ENCODE data around the gene PITX2. TPM values are rescaled to one million over a fixed set of nuclear protein-coding genes. Genes with fewer than 3 reads are reported as not detected.

The PITX2 gene
- total and polyA plus RNA-seq, 2 of the 8 experiments (the other 6 are each of a cell fraction or from before 2014, with no cell fraction given) = 0.09 to 0.67 TPM

- Histone ChIP-seq H3K79me2 (ENCODE audit: control insufficient read depth in 1 of 2, insufficient read depth in 2 of 2, low read length in 2 of 2) (no peaks in the 10 kb centered on the region), H2BK5ac (ENCODE audit: low read depth, low read length) (no peak overlapping the region), H3K18ac (ENCODE audit: extremely low read depth, low read length) (no peak overlapping the region), H2BK20ac (ENCODE audit: low read length) (no peak overlapping the region), H3K23ac (ENCODE audit: insufficient read length) (no peak overlapping the region), H3K23me2 (ENCODE audit: low read depth, low read length) (peaks cover 19% of the 10 kb centered on the region), H4K20me1 (replicated peaks in 1 of 2; ENCODE audit: control insufficient read depth in 1 of 2, insufficient read depth in 2 of 2, low read length in 2 of 2) (peaks cover 3 to 22% of the 10 kb centered on the region in 2 experiments), H2BK12ac (ENCODE audit: low read depth, low read length) (no peak overlapping the region), H3K4me1 (replicated peaks in 1 of 4; ENCODE audit: control insufficient read depth in 3 of 4, insufficient read depth in 4 of 4, low read length in 3 of 4) (peaks cover 0 to 29% (median 15%) of the 10 kb centered on the region in 4 experiments; a peak in 6 of 7 replicates), H3K4ac (replicated peaks; ENCODE audit: insufficient read length, low read depth, low read length) (no peak overlapping the region), H2BK15ac (ENCODE audit: low read length) (no peak overlapping the region), H3K36me3 (ENCODE audit: control insufficient read depth in 2 of 4, insufficient read depth in 4 of 4, low read length in 3 of 4) (no peaks in the 10 kb centered on the region; a peak in 1 of 8 replicates), H3K4me2 (ENCODE audit: insufficient read depth in 1 of 2, low read depth in 2 of 2, low read length in 2 of 2) (peak overlapping the region; percentile 57 to 65), H3K79me1 (ENCODE audit: low read depth, low read length) (no peaks in the 10 kb centered on the region), H3K56ac (replicated peaks; ENCODE audit: insufficient read length, low read depth, low read length) (no peak overlapping the region), H3K9ac (replicated peaks in 1 of 4; ENCODE audit: extremely low read depth in 1 of 4, low read depth in 3 of 4, low read length in 3 of 4) (no peak overlapping the region), H4K91ac (replicated peaks; ENCODE audit: insufficient read length, low read length) (no peak overlapping the region), H2AFZ (ENCODE audit: low read length) (no peak overlapping the region), H4K8ac (ENCODE audit: extremely low read depth, insufficient read depth, low read length) (no peak overlapping the region), H3K14ac (ENCODE audit: insufficient read length) (no peak overlapping the region), H2BK120ac (replicated peaks; ENCODE audit: low read depth, low read length) (no peak overlapping the region), H3K9me3 (ENCODE audit: insufficient read depth in 2 of 2, low read depth in 1 of 2, low read length in 1 of 2) (no peaks in the 10 kb centered on the region), H3K27ac (ENCODE audit: low read depth, low read length) (no peak overlapping the region), H3K4me3 (ENCODE audit: extremely low read depth in 1 of 4, insufficient read depth in 2 of 4, low read depth in 3 of 4, low read length in 4 of 4) (peak overlapping the region in 3 of 4 experiments; percentile 3 to 66 (median 23); a peak in 4 of 8 replicates), H4K5ac (ENCODE audit: insufficient read length, low read depth, low read length) (no peak overlapping the region), H2AK5ac (ENCODE audit: low read depth, low read length) (no peak overlapping the region), H3K27me3 (replicated peaks in 1 of 4; ENCODE audit: control insufficient read depth in 3 of 4, extremely low read depth in 1 of 4, insufficient read depth in 3 of 4, low read length in 3 of 4) (peaks cover 79 to 100% (median 93%) of the 10 kb centered on the region in 4 experiments)
- ChIA-PET POLR2A (ENCODE audit: partially characterized antibody) (interaction anchor here (1.2 to 2.7 kb wide), 2 partner anchors 12 to 15 kb away, joined by 3 to 14 read pairs; no protein-coding TSS in a partner anchor), CTCF (ENCODE audit: partially characterized antibody) (interaction anchor here (0.6 to 3.0 kb wide), 10 partner anchors 10 to 715 kb away, joined by 3 to 12 read pairs (median 4); no protein-coding TSS in a partner anchor)
- 3% methylated on average over 34 of the region's 34 CpGs; no CpG with 5 or more reads in 1 of the 2 experiments for WGBS, 2 experiments (ENCODE audit: extremely low coverage in 1 of 2, insufficient coverage in 1 of 2, insufficient read length in 1 of 2, insufficient replicate concordance in 2 of 2, low coverage in 1 of 2, low lambda C conversion rate in 2 of 2, missing lambda C conversion rate in 1 of 2)
- peak; percentile 58 for FAIRE-seq
- peak in 1 of 2 experiments; percentile 61 for DNase-seq (ENCODE audit: low read depth in 1 of 2, low spot score in 2 of 2)
- TF ChIP-seq MAX (IDR thresholded peaks at IDR 0.05) (0 out of 2 replicates have a peak, but pooled peaks have one; percentile 11), RFX5 (IDR thresholded peaks at IDR 0.05; ENCODE audit: borderline replicate concordance, low read depth, low read length) (no peak), CBX5 (IDR thresholded peaks at IDR 0.05; ENCODE audit: low read depth, low read length) (no peak), SAP30 (IDR thresholded peaks at IDR 0.05; ENCODE audit: insufficient read depth, insufficient replicate concordance, low read length) (no peak), CBX8 (IDR thresholded peaks at IDR 0.05; ENCODE audit: borderline replicate concordance, low read depth, low read length) (no peak), KDM5A (IDR thresholded peaks at IDR 0.05; ENCODE audit: low read length) (no peak)
These were observed 8.0 kb upstream of the PITX2 start for GRCh38 chr4:110630688-110631402.
